HL-60 (cell line): Measurements from ENCODE around the gene ZNF28.
"Not testable (repeated sequence)": the region's sequence is repeated elsewhere in the genome, so short reads cannot be mapped to it uniquely, and the experiment has no call there.

Experiments
- DNase-seq, 2 experiments: peaks; one replicate each; pipeline ENCODE4 v3.0.0-alpha.2; 2010 to 2020; ENCODE audit warnings: low read depth in 1 of 2, low spot score in 1 of 2
- H3K27ac ChIP-seq: fragments of 250-450 bp; sonication (Bioruptor Pico); replicated peaks from 2 replicates; pipeline ENCODE4 v1.5.1; 2020; ENCODE audit warnings: mild to moderate bottlenecking, moderate library complexity
- H3K27me3 ChIP-seq: fragments of 250-450 bp; sonication (Bioruptor Pico); 2 replicates; pipeline ENCODE4 v1.5.1; 2021; ENCODE audit warnings: mild to moderate bottlenecking, moderate library complexity; ENCODE audit not compliant: insufficient read depth, poor library complexity, severe bottlenecking
- H3K4me3 ChIP-seq: replicated peaks from 2 replicates; pipeline ENCODE4 v1.5.1; 2011; ENCODE audit warnings: mild to moderate bottlenecking, control low read depth, low read length; ENCODE audit not compliant: insufficient read depth
- GABPA ChIP-seq: IDR thresholded peaks from 2 replicates; pipeline ENCODE4 v1.6.1; 2012; ENCODE audit warnings: low read depth
- POLR2AphosphoS5 ChIP-seq: IDR thresholded peaks from 2 replicates; pipeline ENCODE4 v1.6.1; 2012; ENCODE audit warnings: low read depth
- SPI1 ChIP-seq: IDR thresholded peaks from 2 replicates; pipeline ENCODE4 v1.6.1; 2012; ENCODE audit warnings: low read depth, mild to moderate bottlenecking, borderline replicate concordance
- TF ChIP-seq, protein P1 (sequence below): IDR thresholded peaks from 2 replicates; pipeline ENCODE4 v1.6.1; 2012; ENCODE audit warnings: low read depth; ENCODE audit not compliant: insufficient replicate concordance
- TF ChIP-seq, protein P2 (sequence below): IDR thresholded peaks from one replicate; pipeline ENCODE4 v1.5.1; 2011; ENCODE audit warnings: low read length, control low read depth, inconsistent platforms; ENCODE audit not compliant: insufficient read depth

ZNF28 gene

DNA sequence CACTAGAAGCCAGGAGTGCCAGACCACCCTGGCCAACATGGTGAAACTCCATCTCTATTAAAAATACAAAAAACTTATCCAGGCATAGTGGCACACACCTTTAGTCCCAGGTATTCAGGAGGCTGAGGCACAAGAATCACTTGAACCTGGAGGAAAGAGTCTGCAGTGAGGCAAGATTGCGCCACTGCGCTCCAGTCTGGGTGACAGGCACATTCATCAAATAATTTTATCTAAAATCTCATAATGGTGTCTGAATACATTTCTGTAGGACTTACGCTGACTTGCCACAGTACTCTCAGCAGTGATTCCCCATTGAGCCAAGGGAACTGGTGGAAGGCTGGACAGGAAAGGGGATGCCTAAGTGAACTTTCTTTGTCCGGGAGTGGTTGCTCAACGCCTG lies 4.3 kb upstream of the ZNF28 start:
- no peak for TF ChIP-seq GABPA
- TF ChIP-seq, protein P1, sequence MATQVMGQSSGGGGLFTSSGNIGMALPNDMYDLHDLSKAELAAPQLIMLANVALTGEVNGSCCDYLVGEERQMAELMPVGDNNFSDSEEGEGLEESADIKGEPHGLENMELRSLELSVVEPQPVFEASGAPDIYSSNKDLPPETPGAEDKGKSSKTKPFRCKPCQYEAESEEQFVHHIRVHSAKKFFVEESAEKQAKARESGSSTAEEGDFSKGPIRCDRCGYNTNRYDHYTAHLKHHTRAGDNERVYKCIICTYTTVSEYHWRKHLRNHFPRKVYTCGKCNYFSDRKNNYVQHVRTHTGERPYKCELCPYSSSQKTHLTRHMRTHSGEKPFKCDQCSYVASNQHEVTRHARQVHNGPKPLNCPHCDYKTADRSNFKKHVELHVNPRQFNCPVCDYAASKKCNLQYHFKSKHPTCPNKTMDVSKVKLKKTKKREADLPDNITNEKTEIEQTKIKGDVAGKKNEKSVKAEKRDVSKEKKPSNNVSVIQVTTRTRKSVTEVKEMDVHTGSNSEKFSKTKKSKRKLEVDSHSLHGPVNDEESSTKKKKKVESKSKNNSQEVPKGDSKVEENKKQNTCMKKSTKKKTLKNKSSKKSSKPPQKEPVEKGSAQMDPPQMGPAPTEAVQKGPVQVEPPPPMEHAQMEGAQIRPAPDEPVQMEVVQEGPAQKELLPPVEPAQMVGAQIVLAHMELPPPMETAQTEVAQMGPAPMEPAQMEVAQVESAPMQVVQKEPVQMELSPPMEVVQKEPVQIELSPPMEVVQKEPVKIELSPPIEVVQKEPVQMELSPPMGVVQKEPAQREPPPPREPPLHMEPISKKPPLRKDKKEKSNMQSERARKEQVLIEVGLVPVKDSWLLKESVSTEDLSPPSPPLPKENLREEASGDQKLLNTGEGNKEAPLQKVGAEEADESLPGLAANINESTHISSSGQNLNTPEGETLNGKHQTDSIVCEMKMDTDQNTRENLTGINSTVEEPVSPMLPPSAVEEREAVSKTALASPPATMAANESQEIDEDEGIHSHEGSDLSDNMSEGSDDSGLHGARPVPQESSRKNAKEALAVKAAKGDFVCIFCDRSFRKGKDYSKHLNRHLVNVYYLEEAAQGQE, result no peak
- TF ChIP-seq, protein P2, sequence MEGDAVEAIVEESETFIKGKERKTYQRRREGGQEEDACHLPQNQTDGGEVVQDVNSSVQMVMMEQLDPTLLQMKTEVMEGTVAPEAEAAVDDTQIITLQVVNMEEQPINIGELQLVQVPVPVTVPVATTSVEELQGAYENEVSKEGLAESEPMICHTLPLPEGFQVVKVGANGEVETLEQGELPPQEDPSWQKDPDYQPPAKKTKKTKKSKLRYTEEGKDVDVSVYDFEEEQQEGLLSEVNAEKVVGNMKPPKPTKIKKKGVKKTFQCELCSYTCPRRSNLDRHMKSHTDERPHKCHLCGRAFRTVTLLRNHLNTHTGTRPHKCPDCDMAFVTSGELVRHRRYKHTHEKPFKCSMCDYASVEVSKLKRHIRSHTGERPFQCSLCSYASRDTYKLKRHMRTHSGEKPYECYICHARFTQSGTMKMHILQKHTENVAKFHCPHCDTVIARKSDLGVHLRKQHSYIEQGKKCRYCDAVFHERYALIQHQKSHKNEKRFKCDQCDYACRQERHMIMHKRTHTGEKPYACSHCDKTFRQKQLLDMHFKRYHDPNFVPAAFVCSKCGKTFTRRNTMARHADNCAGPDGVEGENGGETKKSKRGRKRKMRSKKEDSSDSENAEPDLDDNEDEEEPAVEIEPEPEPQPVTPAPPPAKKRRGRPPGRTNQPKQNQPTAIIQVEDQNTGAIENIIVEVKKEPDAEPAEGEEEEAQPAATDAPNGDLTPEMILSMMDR, result no peak
- no peak for TF ChIP-seq POLR2AphosphoS5
- no peak for TF ChIP-seq SPI1
- no peaks in the 10 kb centered on the region for H3K27me3 ChIP-seq

DNA sequence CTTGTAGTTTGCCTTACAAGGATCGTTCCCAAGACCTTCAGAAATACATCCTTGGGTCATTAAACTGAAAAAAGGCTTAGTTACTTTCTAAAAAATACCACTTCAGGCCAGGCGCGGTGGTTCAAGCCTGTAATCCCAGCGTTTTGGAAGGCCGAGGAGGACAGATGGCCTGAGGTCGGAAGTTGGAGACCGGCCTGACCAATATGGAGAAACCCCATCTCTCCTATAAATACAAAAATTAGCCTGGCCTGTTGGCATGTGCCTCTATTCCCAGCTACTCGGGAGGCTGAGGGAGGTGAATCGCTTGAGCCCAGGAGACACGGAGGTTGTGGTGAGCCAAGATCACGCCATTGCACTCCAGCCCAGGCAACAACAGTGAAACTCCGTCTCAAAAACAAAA lies 2.2 kb upstream of the ZNF28 start:
- DNase-seq, result no peak
- H3K4me3 ChIP-seq, result no peak overlapping the region
- TF ChIP-seq GABPA (no peak), POLR2AphosphoS5 (no peak), SPI1 (no peak)
- TF ChIP-seq, protein P2, result no peak
- TF ChIP-seq, protein P1, result no peak
- H3K27ac ChIP-seq, result no peak overlapping the region
- H3K27me3 ChIP-seq, result no peaks in the 10 kb centered on the region

More for the DNA sequence above, 4.3 kb upstream of the ZNF28 start:
- no peak overlapping the region for H3K4me3 ChIP-seq
- DNase-seq, result no peak
- no peak overlapping the region for H3K27ac ChIP-seq

DNA sequence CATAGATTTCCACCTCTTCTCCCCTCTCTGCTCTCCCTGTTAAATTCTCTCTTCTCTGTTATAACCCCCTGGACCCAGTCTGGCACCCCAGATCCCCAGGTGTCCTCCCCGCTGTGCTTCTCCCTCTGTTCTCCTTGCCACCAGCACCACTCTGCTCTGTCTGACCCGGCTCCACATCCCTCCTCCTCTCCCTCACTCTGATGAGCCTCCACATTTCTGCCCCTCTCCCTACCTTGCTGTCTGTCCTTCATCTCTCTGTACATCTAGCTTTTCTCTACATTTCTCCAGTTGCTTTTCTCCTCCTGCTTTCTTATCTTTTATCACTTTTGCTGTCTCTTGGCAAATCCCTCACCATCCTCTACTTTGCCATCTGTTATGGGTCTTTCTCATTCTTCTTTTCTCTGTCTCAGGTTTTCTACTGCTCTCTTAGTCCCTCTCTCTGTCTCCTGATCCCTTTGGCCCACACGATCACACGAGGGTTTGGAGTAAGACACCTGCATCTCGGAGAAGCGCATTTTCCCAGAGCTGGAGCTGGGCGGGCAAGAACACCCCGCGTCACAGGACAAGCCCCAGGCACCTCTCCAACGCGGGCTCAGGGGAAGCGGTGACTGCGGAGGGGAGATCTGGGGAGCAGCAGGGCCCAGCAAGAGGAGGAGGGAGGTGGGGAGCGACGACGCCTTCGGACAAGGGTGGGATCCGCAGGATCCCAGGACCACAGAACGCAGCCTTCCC lies 795 bp downstream of the ZNF28 start:
- Histone ChIP-seq H3K27ac (peak overlapping the region; percentile 73), H3K4me3 (peak overlapping the region; percentile 59)
- not testable (repeated sequence) for H3K27me3 ChIP-seq
- peak in 1 of 2 experiments; percentile 38 for DNase-seq

DNA sequence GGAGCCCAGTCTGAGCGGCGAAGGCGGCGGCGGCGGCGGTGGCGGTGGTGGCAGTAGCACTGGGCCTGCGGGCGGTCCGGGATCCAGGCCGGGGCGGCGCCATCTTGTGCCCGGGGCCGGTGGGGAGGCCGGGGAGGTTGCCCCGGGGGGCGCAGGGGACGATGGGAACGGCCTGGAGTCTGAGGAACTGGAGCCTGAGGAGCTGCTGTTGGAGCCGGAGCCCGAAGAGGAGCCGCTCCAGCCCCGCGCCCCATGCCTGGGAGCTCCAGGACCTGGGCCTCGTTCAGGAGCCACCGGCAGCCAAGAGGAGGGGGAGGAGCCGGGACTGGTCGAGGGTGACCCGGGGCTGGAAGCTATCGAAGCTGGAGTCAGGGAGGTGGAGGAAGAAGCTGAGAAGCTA lies 11.6 kb downstream of the ZNF28 start:
- Histone ChIP-seq H3K27me3 (no peaks in the 10 kb centered on the region), H3K27ac (no peak overlapping the region), H3K4me3 (no peak overlapping the region)
- DNase-seq, result no peak
- TF ChIP-seq, protein P1, result no peak
- TF ChIP-seq SPI1 (no peak), POLR2AphosphoS5 (no peak)

DNA sequence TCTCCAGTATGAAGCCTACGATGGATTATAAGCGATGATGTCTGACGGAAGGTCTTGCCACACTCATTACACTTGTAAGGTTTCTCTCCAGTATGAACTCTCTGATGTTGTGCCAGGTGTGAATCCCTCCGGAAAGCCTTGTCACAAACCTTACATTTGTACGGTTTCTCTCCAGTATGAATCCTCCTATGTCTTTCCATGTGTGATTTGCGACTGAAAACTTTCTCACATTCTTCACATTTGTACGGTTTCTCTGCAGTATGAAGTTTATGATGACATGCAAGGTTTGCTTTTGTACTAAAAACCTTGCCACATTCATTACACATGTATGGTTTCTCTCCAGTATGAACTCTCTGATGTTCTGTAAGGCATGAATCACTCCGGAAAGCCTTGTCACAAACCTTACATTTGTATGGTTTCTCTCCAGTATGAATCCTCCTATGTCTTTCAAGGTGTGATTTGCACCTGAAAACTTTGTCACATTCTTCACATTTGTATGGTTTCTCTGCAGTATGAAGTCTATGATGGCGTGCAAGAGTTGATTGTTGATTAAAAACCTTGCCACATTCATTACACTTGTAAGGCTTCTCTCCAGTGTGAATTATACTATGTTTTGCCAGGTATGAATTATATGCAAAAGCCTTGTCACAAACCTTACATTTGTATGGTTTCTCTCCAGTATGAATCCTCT lies 21.3 kb downstream of the ZNF28 start:
- H3K27me3 ChIP-seq, H3K4me3 ChIP-seq, H3K27ac ChIP-seq, DNase-seq: not testable (repeated sequence)
